T-helper 1 cell (primary cell): Measurements from ENCODE around the gene RAB9A.
"Not testable (repeated sequence)": the region's sequence is repeated elsewhere in the genome, so short reads cannot be mapped to it uniquely, and the experiment has no call there.

Source experiments
- DNase-seq, 5 donors: peaks; one replicate each; pipeline ENCODE4 v3.0.0-alpha.2; 2012 to 2020

The RAB9A gene

DNA sequence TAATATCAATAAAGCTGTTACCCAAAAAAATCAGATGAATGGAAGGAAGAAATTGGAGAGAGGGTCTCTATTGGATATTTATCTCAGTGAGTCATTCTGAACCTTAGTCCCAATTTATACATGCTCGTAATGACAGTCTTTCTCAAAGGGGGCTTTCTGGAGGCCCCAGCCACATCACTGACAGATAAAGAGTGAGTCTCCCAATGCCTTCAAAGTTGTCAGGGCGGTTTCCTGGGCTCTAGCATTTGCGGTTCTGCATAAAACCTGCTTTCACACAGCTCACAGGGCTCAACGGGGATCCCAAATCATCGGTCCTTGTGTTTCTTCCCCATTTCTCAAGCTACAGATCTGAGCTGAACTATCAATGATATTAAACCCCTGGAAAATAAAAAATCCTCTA, 18.7 kb upstream of the RAB9A start:
- DNase-seq, result no peak

DNA sequence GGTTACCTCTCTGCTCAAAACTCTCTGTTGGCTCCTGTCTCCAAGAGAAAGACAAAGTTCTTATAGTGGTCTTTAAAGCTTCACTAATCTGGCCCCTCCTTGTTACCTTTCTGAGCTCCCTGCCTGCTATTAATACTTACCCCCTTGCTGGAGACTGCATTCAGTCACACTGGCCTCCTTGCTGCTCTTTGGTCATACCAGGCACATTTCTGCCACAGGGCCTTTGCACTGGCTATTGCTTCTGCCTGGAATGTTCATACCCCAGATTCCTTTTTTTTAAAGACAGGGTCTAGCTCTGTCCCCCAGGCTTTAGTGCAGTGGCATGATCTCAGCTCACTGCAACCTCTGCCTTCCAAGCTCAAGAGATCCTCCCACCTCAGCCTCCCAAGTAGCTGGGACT, 15.9 kb upstream of the RAB9A start:
- DNase-seq, result no peak

DNA sequence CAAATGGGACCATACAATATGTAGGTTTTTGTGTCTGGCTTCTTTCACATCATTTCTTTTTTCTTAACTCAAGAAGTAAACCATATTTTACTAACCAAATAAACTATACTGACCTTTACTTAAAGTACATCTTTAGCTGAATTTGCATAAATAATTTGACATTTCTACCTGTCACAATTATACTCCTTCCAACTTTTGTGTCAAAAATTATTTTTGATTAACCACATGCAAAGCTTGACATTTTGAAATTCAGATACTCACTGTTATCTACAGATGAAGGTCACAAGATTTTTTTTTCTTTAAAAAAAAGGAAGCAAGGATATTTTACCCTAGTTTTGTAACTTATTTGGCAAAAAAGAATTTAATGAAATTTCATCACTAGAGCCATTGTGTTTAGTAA, 12.0 kb upstream of the RAB9A start:
- no peak for DNase-seq

DNA sequence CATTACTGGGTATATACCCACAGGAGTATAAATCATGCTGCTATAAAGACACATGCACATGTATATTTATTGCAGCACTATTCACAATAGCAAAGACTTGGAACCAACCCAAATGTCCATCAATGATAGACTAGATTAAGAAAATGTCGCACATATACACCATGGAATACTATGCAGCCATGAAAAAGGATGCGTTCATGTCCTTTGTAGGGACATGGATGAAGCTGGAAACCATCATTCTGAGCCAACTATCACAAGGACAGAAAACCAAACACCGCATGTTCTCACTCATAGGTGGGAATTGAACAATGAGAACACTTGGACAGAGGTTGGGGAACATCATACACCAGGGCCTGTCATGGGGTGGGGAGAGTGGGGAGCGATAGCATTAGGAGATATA, 9.2 kb upstream of the RAB9A start:
- DNase-seq, result not testable (repeated sequence)

DNA sequence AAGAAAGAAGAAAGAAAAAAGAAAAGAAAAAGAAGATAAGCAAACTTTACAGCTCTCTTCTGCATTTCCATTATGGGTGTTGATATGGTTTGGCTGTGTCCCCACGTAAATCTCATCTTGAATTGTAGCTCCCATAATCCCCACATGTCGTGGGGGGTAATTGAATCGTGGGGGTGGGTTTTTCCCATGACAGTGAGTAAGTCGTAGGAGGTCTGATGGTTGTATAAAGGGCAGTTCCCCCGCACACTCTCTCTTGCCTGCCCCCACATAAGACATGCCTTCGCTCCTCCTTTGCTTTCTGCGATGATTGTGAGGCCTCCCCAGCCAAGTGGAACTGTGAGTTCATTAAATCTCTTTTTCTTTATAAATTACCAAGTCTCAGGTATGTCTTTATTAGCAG, 7.3 kb upstream of the RAB9A start:
- DNase-seq, result no peak

DNA sequence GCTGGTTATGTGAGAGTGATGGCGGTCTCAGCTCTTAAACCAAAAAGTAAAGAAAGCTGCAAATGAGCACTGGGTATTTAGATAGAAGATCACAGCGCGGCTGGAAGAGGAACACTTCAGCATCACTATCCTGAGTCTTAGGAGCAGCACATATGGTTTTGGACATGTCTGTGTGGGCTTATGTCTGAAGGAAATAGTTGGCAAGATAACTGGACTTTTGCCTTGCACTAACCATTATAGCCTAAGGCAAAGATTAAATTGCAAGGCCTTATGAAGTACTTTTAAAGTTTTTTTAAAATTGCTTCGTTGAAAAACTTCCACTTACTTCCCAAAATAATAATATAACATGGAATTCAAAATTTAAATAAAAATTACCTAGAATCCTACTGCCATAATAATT, 4.6 kb upstream of the RAB9A start:
- no peak for DNase-seq

DNA sequence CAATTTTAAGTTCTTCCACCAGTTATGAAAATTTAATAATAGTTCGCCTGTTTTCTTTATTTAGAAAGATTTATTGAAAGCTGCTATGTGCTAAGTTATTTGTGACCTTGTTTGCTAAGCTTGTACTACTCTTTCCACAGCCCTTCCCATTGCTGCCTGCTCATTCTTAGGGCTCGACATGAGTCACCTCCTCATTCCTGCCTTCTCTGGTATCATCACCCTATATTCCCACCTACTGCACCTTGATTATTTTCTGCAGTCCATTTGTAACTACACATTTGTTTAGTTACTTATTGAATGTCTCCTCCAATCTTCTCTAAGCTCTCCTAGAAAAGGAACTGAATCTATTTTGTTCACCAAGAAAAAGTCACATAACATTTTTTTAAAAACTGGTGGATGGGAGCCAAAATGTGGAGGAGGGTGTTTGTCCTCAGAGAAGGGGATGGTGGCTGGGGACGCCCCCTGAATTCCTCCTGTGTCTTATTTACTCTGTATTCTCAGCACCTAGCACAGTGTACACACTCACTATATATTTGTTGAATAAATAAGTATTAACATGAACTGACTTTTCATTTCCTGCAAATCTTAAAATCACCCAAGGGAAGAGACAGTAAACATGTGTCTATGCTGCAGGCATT, 3.7 kb upstream of the RAB9A start:
- DNase-seq, result no peak

DNA sequence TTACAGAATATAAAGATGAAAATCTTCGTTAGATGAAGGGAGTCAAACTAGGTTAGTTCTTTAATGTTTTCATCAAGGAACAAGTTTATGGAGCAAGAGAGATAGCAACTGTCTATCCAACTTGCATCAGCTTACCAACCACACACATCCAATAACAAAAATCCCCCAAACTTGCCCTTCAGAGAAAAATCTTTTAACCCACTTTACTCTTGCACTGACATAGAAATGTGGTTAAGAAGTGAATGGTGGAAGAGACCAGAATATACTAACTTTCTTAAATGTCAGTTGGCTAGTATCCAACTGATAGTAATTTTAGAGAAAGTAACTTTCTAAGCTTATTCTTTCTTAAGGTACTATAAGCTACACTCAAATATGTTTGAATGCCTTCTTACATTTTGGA, 1.7 kb upstream of the RAB9A start:
- DNase-seq, result peak in 1 of 5 donors; percentile 10

DNA sequence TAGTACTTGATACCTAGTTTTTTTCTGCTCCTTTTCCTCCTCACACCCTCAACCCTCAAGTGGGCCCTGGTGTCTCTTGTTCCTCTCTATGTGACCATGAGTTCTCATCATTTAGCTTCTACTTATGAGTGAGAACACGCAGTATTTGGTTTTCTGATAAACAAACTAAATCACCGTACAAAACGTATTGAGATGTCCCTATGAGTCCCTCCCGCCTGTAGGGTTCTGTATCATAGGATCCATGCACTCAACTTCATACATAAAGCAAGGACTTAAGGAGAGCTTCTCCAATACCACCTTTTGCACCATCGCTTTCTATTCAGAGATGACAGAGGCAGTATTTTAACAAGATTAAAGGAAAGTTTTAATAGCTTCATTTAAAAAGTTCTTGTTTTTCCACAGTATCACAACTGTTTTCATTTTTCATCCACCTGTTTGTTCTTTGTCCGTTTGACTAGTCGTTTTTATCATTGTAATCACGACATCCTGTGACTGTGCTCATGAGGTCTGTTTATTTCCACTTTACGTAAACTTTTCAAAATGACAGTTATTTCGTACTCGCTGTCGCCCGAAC, 457 bp upstream of the RAB9A start:
- no peak for DNase-seq

DNA sequence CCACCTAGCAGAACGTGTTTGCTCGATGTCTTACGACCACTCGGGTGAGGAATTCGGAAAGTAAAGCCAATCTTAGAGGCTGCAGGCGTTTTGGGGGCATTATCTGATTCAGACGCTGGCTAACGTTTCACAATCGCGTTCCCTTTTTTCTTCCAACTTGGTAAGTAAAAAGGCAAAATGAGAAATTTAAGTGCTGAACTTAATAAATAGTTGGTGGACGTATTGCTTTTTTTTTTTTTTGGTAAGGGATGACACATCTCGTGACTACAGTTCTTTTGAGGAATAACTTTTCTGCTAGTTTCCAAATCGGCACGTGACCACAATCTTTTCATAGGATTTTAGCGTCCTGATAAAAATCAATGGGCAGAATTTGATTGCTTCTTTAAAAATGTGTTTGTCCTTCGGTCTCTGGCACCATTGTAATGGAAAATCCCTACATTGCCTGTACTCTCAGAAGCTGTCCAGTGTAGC, 848 bp downstream of the RAB9A start:
- DNase-seq, result no peak

DNA sequence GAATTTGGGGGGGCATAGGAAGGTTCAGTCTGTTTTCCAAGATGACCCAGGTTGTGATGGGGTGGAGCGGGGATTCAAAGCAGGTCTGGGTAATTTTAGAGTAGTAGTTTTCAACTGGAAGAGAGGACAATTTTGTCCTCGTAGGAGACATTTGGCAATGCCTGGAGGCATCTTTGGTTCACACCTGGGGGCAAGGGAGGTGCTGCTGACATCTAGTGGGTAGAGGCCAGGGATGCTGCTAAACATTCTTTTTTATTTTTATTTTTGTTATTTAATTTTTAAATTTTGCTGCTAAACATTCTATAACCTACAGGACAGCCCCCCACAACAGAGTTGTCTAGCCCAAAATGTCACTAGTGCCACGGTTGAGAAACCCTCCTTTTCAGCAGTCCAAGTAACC, 1.9 kb downstream of the RAB9A start:
- peak in 1 of 5 donors; percentile 5 for DNase-seq

DNA sequence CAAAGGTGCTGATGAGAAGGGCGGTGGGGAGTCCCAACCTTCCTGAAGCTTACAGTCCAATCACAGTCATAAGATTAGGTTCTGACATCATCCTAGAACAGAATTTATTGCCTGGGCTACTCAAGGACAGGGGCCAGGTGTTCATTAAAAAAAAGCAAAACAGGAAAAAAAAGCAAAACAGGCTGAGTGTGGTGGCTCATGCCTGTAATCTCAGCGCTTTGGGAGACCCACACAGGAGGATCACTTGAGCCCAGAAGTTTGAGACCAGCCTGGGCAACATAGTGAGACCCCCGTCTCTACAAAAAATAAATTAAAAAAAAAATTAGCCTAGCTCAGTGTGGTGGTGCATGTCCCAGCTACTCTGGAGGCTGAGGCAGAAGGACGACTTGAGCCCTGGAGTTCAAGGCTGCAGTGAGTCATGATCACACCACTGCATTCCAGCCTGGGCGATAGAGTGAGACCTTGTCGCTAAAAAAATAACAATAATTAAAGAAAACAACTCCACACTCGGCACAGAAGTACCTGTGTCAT, 3.0 kb downstream of the RAB9A start:
- no peak for DNase-seq

DNA sequence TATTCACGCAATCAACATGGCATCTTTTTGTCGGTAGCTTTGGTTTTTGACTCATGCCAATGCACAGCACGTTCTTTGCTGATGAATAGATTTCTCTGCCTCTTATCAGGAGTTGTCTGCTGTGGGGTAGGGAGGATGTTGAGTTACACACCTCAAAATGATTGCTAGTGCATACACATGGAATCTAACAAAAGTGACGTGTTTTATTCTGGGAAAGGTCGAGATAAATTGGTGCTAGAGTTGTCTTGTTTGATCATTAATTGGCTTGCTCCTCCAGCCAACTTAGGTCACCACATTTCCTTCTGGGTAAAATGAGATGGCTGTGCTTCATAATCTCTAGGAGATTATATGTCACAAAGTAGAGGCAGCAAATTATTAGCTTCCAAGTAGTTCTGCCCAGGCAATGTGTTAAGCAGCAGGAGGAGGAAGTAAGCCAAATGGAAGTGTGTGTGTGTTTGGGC, 3.9 kb downstream of the RAB9A start:
- no peak for DNase-seq

DNA sequence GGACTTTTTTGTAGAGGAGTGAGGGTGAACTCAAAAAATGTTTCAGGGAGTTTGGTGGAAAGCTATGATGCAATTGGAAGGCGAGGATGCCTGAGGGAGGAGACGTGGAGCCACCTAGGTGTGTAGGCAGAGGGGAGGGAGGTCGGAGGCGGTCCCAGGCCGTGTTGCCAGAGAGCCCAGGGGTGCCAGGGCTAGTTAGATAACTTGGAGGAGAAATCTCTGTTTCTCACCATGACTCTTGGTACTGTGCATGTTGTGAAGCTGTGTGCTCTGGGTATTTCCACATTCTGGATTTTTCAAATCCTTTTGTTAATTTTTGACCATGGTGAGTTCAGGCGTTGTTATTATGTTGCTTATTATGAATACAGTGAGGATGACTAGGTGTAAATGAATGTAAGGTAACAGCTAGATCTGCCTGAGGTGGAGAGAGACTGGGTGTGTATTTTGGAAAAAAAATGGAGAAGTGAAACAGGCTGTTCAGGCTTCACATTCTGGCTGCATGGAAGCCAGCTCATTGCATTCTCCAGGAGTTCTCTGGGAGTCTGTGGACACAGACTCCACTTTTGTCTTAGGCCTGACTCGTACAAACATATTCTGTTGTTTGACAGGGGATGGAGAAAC, 4.5 kb downstream of the RAB9A start:
- DNase-seq, result no peak

DNA sequence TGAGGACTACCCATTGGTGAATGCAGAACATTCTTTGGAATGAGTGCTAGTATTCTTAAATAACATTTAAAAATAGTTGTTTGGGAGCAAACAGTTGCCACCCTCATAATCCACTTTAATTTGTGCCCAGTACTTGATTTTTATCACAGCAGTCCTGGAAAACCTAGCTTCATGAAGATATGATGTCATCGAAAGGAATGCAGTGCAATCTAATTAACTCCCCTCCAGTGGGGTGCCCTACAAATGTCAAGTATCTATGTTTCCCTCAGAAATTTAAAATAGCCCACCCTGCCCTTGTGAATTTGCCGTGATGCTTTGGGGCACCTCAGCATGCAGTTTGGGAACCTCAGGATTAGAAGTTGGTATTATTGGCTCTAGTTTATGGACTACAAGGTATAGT, 5.4 kb downstream of the RAB9A start:
- DNase-seq, result no peak

DNA sequence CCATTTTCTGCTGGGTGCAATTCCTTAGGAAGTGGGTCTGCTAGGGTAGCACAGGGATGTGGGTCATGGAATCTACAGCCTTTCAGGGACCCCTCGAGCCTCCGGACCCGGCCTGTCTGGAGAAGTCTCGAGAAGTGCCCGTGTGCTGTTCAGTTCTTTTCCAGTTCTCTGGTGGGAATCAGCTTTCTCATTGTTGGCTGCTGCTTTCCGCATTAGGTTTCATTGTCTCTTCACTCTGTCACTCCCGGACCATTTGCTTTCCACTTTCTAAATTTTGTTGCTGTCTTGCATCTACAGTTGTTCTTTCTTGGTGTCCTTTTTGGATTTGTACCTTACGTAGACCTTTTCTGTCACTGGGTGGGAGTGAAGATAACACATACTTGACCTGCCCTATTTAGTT, 6.1 kb downstream of the RAB9A start:
- DNase-seq, result no peak

DNA sequence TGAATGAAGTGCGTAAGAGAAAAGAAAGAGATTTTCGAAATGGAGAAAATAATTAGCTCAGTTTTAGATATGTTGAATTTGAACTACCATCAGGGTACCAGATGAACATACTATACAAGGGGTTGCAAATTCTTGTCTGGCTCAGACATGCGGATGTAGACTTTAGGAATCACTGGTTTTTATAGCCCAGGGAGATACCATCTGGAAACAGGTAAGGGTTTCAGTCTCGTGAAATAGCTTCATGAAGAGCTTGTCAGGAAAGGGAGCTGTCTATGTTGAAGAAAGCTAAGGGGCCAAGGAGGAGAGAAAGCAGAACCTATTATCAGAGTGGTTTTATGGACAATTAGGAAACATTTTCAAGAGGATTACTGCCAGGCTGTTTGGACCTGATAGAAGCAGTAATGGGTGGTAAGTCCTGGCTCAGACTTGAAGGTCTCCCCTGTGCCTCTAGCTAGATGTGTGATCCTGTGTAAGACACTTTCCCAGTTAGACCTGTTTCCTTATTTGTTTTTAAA, 6.7 kb downstream of the RAB9A start:
- no peak for DNase-seq

DNA sequence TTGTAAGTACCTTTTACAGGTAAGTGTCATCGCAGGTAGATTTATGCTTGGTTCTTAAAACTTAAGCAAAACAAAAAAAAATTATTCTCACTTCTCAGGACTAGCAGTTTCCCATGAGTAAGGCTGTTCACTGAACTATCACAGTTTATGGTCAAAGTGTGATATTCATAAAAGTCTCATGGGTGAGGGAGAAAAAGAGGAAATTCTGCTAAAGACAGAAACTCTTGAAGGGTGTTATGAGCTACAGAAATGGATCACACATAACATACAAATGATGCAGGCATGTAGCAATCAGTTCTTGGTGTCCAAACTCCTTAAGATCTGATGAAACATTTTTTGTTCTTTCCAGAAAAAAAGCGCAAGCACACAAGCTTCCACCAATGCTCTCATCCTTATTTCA, 8.5 kb downstream of the RAB9A start:
- DNase-seq, result no peak

DNA sequence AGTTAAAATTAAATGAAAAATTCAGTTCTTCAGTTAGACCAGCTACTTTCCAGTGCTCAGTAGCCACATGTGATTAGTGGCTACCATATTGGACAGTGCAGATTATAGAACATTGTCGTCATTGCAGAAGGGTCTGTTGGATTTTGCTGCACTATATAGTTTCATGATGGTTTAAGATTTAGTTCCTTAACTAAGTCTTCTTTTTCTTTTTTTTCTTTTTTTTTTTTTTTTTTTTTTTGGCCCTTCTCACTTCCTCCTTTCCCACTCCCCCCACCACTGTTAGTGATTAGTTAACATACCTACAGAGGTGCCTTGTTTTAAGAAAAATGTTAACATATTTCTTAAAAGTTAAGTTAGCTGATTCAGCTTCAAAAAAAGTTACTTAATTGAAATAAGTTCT, 9.0 kb downstream of the RAB9A start:
- no peak for DNase-seq

DNA sequence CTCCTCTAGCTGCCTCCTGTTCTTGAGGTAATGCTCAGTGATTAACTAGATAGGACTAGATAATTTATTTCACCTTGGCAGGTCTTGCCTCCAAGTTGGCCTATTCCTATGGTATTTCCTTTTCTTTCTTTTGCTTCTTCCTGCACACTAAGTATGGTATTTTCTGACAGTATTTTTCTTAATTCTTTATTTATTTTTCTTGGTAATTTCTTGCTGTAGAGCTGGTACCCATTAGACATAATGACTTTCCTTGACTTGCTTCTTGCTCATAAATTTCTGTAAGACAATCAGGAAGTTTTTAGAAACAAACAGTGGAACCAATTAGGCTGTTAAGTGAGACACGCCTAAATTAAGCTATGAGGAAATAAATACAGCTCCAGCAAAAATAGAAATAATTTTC, 9.5 kb downstream of the RAB9A start:
- DNase-seq, result no peak

DNA sequence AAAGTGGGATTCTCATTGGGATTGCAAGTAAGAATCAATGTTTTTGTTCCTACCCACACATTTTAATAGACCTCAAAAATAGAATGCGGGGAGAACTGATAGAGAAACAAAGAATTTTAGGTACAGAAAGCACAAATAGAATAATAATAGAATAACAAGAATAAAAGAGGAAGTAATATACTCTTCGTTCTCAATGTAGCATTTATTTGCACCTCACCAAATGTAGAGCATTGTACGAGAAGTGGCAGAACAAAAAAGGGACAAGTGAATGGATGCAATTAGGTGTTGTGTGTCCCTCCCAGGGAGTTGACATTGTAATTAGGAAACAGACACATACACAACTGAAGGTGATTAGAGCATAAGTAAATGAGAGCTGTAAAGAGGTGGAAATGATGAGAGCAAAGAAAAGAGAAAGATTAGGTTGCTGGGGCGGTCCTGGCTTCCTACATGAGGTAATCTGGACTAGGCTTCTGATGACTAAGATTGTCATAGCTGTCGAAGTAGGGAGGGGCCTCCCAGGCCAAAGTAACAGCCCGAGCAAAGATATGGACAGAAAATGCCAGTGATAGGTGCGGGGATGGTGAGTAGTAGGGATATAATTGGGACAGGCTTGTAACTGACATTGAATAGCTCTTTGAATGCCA, 10.4 kb downstream of the RAB9A start:
- DNase-seq, result no peak

DNA sequence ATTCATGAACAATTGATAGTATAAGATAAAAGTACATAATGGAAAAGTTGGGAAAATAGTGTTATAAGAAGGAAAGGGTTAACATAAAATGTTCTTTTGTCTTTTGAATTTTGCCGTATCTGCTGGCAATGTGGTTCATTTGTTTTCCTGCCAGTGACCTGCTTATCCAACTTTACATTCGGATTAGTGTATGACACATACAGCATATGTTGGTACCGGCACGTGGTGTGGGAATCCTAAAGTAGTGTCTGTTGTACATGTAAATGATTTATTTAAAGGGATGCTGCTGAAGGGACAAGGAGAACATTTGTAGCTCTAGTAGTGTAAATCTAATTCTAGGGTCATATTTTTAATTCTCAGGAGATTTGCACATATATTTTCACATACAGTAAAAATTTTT, 11.5 kb downstream of the RAB9A start:
- no peak for DNase-seq

DNA sequence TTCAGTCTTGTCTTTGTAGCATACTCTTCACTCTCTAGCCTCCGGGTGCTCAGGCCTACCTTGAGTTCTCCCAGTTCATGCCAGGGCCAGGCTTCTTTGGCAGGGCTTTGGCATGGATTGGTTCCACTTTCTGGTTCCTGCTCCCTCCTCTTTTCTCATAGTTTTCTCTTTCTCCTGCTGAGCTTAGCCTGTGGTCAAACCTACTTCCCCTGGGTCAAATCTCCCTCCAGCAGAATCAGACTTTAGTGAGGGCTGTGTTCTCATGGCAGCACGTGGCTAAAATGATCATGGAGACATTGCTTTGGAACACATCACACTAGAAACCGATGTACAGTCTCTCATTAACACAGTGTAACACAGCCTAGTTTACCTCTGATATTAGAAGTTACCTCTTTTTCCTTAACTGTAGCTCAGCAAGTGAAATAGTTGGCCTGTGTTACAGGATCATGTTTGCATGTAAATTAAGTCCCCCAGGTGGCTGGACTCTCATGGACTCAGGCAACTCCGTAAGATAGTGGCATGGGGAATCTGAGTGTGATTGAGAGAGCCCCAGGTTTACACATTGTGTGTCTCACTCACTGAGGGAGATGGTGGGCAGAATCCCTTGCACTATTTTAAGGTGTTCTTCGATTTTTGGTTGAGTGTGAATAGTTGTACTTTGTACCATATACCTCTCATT, 13.3 kb downstream of the RAB9A start:
- DNase-seq, result no peak
